NCI-H226 (cell line): ENCODE measurements around the gene ST6GALNAC3.

Experiments used
- DNase-seq: peaks from one replicate; pipeline ENCODE4 v3.0.0-alpha.2; 2015

The ST6GALNAC3 gene

DNA sequence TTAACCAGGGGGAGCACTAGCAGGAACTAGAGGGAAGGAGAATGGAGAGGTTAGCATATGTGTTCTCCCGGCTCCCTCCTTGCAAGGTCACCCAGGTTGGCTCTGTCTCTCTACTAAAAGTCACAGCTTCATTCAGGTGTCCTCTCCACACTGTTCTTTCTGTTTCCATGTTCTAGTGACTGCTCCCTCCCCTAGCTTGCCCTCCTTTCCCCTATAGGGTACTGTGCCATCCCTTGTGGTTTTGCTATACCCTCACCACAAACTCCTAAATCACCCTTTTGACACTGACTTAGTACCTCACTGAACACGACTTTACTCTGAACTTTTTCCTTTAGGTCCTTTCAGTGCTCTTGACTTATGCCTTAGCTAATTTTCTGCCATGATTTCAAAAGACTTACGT, 389.3 kb downstream of the ST6GALNAC3 start:
- DNase-seq, result no peak

GRCh38 chr1:76465030-76465429, 390.5 kb downstream of the ST6GALNAC3 start:
- no peak for DNase-seq

DNA sequence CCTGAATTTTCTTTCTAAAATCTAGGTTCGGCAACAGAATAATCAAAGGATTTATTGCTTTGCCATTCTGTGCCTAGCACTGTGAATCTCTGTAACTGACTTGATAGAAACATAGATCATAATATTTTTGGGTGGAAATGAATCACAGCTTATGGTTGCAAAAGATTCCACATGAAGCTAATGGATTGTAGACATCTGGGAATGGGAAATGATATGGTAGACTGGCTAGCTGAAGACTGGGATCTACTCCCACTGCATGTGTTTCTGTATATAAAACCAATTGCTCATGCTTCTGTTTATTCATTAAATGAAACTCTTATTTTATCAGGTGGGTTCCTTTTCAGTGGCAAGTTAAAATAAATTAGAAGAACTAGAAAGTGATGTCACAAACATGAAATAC, 395.6 kb downstream of the ST6GALNAC3 start:
- no peak for DNase-seq

DNA sequence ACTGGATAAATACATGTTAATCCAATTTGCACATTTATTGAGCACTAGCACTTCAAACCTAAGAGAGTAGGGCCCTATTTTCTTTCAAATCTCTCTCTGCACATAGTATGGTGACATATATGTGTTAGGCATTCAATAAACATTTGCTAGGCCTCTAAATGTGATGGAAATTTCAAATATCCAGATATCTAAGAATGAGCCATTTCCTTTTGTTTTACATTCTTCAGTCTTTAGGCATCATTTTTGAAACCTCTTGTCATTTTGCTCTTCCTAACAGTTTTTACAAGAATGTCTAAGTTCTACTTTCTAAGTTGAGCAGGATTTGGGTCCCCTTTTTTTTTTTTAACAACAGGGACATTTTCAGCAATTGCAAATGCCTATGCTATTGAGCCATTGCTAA, 397.0 kb downstream of the ST6GALNAC3 start:
- no peak for DNase-seq

GRCh38 chr1:76473591-76473990, 399.0 kb downstream of the ST6GALNAC3 start:
- DNase-seq, result no peak

DNA sequence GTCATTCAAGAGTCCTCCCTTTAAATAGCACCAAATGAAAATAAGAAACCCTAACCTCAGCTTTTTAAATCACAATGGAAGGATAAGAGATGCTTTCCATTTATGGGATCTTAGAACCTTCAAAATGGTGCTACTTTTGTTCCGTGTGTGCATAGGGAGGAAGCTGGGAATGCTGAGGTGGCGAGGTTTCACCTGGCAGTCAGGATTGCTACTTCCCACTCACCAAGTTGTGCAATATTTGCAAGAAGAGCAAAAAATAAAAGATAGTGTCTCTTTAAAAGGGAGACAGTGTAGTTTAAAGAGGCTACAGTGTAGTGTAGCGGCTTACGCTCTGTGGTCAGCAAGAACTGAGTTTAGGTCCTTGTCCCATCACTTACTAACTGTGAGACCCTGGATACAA, 400.4 kb downstream of the ST6GALNAC3 start:
- DNase-seq, result no peak

DNA sequence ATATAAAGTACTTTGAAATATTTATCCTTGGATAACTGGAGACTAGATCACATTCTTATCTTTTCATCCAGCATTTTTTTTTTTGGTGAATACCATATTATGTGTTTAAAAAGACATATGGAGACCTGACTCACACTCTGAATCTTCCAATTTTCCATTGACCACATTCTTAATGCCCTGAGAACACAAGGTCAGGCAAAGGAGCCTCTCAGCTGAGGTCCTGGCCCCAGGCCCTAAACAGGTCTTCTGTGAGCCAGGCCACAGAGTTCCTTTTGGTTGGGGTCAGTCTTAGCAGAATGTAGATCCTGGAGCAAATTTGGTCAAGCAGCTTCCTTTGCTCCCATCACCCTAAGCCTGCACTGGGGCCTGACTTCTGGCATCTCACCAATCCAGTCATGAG, 402.6 kb downstream of the ST6GALNAC3 start:
- no peak for DNase-seq

DNA sequence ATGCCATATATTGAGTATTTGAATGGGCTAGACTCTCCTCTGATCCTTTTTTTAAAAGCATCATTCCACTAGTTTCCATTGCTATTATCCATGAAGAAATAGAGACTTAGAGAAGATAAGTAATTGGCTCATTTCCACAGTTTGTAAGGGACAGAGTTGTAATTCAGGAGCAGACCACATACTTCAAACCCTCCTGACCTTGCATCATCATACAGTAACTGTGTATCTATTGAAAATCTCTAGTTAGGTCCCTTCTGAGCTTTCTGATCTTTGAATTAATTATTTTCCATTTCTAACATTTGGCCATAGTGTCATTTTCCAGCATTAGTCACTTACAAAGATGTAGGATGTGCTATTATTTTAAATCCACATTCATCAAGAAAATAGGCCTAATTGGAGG, 406.3 kb downstream of the ST6GALNAC3 start:
- DNase-seq, result no peak

GRCh38 chr1:76481672-76482071, 407.1 kb downstream of the ST6GALNAC3 start:
- no peak for DNase-seq

DNA sequence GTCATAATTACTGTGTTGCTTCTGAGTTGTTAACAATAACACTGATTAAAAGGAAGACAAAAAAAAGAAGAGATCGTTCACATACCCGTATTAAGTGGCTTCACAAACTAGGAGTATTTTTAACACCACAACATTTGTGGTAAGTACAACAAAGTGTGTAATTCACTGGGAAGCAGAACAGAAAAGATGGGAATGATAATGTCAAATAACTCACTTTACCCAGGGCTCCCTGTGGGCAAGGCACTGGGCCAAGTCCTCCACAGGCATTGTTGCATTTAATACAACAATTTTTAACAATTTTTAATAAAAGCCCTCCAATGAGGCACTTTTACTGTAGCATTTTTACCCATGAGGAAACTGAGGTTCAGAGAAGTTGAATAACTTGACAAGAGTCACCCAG, 407.7 kb downstream of the ST6GALNAC3 start:
- DNase-seq, result no peak

- no peak for DNase-seq
Observed at GRCh38 chr1:76491737-76492136, 417.2 kb downstream of the ST6GALNAC3 start.

GRCh38 chr1:76492752-76493430, 418.3 kb downstream of the ST6GALNAC3 start:
- DNase-seq, result no peak

DNA sequence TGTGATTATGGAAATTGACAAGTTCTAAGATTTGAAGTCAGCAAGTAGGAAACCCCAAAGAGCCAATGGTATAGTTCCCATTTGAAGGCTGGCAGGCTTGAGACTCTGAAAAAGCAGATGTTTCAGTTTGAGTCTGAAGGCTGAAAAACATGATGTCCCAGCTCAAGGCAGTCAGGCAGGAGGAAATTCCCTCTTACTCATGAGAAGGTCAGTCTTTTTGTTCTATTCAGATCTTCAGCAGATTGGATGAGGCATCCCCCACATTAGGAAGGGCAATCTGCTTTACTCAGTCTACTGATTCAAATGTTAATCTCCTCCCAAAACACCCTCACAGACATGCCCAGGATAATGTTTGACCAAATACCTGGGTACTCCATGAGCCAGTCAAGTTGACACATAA, 420.3 kb downstream of the ST6GALNAC3 start:
- DNase-seq, result no peak

DNA sequence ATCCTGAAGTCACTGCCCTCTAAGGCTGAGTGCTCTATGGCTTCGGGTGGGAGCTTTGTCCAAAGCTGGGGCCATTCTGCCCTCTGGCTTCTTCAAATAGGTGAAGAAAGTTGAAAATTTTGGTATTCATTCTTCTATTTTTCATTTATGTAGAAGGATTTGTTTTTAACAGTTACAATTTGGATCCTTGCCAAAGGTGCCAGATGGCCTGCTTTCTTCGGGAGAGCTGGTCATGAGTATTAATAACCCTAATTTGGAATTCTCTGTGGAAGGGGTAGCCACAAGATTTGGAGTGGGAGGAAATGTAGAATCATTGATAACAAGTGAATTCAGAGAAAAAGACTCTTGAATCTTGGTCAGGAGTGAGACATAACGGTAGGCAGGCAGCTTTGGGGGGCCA, 422.3 kb downstream of the ST6GALNAC3 start:
- DNase-seq, result no peak

GRCh38 chr1:76500116-76500515, 425.6 kb downstream of the ST6GALNAC3 start:
- no peak for DNase-seq

DNA sequence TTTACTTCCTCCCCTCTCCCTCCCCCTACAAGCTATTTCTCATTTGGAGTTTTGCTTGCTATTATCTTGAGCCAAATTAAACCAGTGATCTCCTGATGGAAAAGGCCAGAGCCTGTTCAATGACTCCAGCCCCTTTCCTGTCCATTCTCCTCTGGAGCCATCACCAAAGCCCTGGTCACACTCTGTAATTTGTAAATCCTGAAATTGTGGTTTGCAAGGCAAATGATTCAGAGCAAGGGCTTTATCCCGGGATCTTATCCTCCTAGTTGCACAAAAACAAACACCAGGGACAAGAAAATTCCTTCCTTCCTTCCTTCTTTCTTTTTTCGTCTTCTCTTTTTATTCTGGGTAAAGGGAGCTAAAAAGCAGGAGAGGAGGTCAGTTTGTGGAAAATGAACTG, 426.6 kb downstream of the ST6GALNAC3 start:
- no peak for DNase-seq

DNA sequence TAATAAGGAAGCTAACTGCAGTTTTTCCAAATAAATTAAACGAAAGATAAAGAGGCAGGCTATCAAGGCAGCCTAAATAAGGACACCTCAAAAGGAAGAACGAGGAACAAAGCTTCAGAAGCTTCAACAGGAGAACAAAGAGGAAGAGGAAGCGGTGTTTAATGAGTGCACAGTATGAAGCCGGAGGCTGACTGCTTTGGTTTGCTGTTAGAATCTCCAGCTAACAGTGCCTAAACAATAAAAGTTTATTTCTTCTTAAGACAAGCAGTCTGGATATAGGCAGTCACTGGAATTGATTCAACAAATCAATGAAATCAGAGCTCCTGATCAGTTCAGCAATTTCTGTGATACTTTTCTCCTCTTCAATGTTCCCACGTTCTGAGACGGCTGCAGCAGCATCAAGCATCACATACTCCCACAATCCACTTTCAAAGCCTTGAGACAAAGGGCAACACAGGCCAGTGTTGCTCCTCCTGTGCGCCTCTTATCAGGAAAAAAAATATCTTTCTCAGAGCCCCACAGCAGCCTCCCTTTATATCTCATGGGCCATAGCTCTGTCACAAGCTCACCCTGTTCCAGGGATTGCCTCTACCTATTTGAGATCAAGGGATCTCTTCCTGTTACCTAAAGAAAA, 427.2 kb downstream of the ST6GALNAC3 start:
- DNase-seq, result no peak

GRCh38 chr1:76503100-76503499, 428.6 kb downstream of the ST6GALNAC3 start:
- no peak for DNase-seq

GRCh38 chr1:76503736-76504135, 429.2 kb downstream of the ST6GALNAC3 start:
- DNase-seq, result no peak

GRCh38 chr1:76507376-76507775, 432.8 kb downstream of the ST6GALNAC3 start:
- no peak for DNase-seq

DNA sequence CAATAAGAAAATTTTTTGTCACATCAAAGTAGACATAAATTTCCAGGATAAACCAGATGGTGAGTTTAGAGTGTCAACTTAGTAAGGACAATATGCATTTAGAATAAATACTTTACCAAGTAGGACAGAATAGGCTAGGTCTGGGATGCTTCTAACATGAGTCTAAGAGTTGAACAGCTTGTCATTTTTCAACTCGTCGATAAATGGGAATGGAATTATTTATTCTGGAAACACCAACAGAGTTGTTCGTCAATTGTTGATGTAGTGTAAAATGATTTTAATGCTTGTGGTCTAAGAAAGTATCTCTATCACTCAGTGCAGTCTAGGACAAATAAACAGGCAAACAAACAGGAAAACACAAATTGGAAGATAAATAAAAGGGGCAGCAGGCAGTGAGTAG, 434.3 kb downstream of the ST6GALNAC3 start:
- no peak for DNase-seq

- DNase-seq, result no peak
Observed at GRCh38 chr1:76510672-76511557, 436.4 kb downstream of the ST6GALNAC3 start.

GRCh38 chr1:76511558-76512179, 437.1 kb downstream of the ST6GALNAC3 start:
- DNase-seq, result no peak
